Measurements from ENCODE around the gene CIDEB.

GRCh38 chr14:24355009-24355408, 47.2 kb upstream of the CIDEB start:
- TF ChIP-seq CTCF (conservative IDR thresholded peaks at IDR 0.05): no peak
- TF ChIP-seq EZH2 (IDR thresholded peaks at IDR 0.05; ENCODE audit: low read depth): no peak

Measured in PC-9 (cell line).